Transverse colon (tissue), 4 donors: Measurements from ENCODE around the gene SNX18. TPM values are rescaled to one million over a fixed set of nuclear protein-coding genes. Genes with fewer than 3 reads are reported as not detected.
A peak's percentile ranks its signal among the peaks of the same experiment; 100 is the strongest.

Experiments used
- DNase-seq: peaks from one replicate; pipeline ENCODE4 v3.0.0-alpha.2; 2019
- H3K27ac ChIP-seq, 4 donors: fragments of 200-600 bp; sonication (generic); 2 replicates each; pipeline ENCODE4 v1.5.1; 2016 to 2018; ENCODE audit warnings: inconsistent platforms in 4 of 4
- H3K27me3 ChIP-seq: fragments of 200-600 bp; sonication (generic); 2 replicates; pipeline ENCODE4 v1.5.1; 2017; ENCODE audit warnings: inconsistent platforms
- H3K36me3 ChIP-seq, 4 donors: fragments of 200-600 bp; sonication (generic); 2 replicates each; pipeline ENCODE4 v1.5.1; 2017 to 2019; ENCODE audit warnings: inconsistent platforms in 4 of 4
- H3K4me1 ChIP-seq, 4 donors: fragments of 200-600 bp; sonication (generic); 2 replicates each; pipeline ENCODE4 v1.5.1; 2017 to 2020; ENCODE audit warnings: inconsistent platforms in 4 of 4
- H3K4me3 ChIP-seq, 4 donors: fragments of 200-600 bp; sonication (generic); 1 replicate in 1 of 4; 2 replicates in 3 of 4; pipeline versions ENCODE4 v1.5.1 to v1.6.1; 2017 to 2019; ENCODE audit warnings: inconsistent platforms in 4 of 4
- H3K9me3 ChIP-seq, 2 donors: fragments of 200-600 bp; sonication (generic); 2 replicates each; pipeline ENCODE4 v1.5.1; 2017 to 2019; ENCODE audit warnings: inconsistent platforms in 2 of 2
- CTCF ChIP-seq, 5 experiments: fragments of 200-600 bp in 3 of 5; fragments of 450-650 bp in 2 of 5; sonication (generic) in 3 of 5; IDR thresholded peaks; 1 replicate in 2 of 5; 2 replicates in 3 of 5; pipeline ENCODE4 v1.5.1; 2016 to 2017; ENCODE audit warnings: antibody characterized with exemption in 5 of 5, inconsistent platforms in 3 of 5, mild to moderate bottlenecking in 2 of 5, moderate library complexity in 1 of 5
- EP300 ChIP-seq: sonication (generic); formaldehyde crosslinking; IDR thresholded peaks from one replicate; pipeline ENCODE4 v1.6.1; 2017; ENCODE audit warnings: antibody characterized with exemption, low read depth
- POLR2A ChIP-seq: fragments of 450-650 bp; IDR thresholded peaks from one replicate; pipeline ENCODE4 v1.6.1; 2016; ENCODE audit warnings: antibody characterized with exemption, mild to moderate bottlenecking, moderate library complexity
- POLR2AphosphoS5 ChIP-seq, 3 donors: sonication (generic); formaldehyde crosslinking; IDR thresholded peaks; one replicate each; pipeline ENCODE4 v1.6.1; 2016; ENCODE audit warnings: antibody characterized with exemption in 3 of 3
- WGBS, 2 donors: methylation state at CpG; one replicate each; pipeline ENCODE4 v1.1.5; 2018; ENCODE audit warnings: low coverage in 1 of 2; 5-methylcytosine and 5-hydroxymethylcytosine counted together
- in situ Hi-C, 4 donors: fragments of 200-750 bp; cut with MboI; loops; one replicate each; pipeline versions ENCODE4 v1.15.0 to v1.15.1; 2017; ENCODE audit warnings: low sequenced_read_pairs in 3 of 4, low pct_ligation_motif_present in 1 of 4, low pct_unique_long_range_greater_than_20kb in 1 of 4
- intact Hi-C: fragments of 100-400 bp; cut with DNase I; formaldehyde crosslinking; loops from one replicate; pipeline ENCODE4 v1.15.1; 2023; ENCODE audit warnings: low total_unique reads
- total RNA-seq, 4 donors: library from RNA; depleted of rRNA; stranded (reverse); fragments of >200 nt; gene quantifications; one replicate each; pipeline ENCODE4 v1.1.0, GENCODE V29; 2016

SNX18 gene
- total RNA-seq, 4 donors from 2014 or later: 18.0 to 35.4 (median 20.0) TPM

DNA sequence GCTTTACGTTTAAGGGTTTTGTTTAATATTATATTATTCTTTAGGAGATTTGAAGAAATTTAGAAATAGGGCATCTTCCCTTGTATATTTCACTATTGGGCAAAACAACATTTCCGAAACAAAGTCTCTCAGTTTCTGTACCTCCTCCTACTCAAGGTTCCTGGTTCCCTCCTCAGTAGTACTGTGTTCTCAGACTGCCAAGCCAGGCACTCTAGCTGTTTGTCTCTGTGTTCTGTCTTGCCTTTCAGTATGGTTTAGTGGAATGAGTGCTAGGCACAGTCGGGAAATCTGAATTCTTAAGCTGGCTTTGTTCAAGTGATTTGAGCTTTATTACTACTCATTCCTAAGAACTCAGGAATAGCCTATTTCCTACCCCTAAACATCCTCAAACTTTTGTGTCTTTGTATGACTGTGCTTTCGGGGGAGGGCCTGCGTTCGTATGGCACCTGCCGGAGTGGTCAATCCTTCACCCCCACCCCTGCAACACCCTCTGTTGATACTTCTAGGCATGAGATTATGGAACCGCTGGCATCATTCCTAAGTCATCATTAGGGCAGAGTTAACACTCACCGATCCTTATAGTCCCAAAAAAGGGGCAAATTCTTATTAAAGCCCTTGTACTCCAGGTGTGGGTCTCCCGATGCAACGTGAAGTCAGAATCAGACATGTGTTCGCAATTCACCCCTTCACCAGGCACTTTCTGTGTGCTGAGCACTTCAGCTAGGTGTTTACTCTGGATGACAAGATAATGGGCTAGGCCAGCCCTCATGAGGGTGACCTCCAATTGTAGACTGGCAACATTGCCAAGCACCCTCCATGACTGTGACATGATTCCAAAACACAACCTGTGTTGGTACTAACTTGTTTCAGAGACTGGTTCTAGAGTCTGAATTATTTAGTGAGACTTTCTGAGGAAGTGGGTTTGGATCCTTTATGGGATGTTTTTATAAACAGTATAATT, 24.5 kb downstream of the SNX18 start:
- no peak for DNase-seq
- intact Hi-C loops (no loop called here), in situ Hi-C loops (no loop called here)
- Histone ChIP-seq H3K27me3 (no peaks in the 10 kb centered on the region), H3K4me3 (no peak overlapping the region), H3K9me3 (no peaks in the 10 kb centered on the region), H3K4me1 (peaks cover 0 to 27% (median 0%) of the 10 kb centered on the region in 4 donors), H3K27ac (no peak overlapping the region), H3K36me3 (no peaks in the 10 kb centered on the region)
- TF ChIP-seq CTCF (IDR thresholded peaks at IDR 0.05) (no peak), POLR2A (no peak), EP300 (no peak)
- WGBS, 2 donors: 90 to 97% methylated on average over 3 to 12 of the region's 12 CpGs

DNA sequence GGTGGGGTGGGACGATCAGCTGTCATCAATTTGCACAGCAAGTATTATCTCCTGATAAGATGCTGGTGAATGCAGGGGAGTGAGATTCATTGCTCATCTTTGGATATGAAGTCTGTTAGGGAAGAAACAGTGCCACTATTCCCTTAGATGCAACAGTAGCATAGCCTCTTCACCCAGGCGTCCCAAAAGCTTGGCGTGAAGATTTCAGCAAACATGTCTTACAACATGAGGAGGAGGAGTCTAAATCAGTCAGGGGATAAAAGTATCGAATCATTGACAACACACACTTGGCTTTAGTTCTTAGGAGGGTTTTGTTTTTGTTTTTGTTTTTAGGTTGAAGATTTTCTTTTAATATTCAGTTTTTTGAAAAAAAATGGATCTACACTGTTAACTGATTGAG, 26.5 kb downstream of the SNX18 start:
- in situ Hi-C loops (no loop called here), intact Hi-C loops (no loop called here)
- no peak for DNase-seq

GRCh38 chr5:54545796-54546195, 28.2 kb downstream of the SNX18 start:
- intact Hi-C loops: no loop called here
- Histone ChIP-seq H3K36me3 (no peaks in the 10 kb centered on the region), H3K27me3 (no peaks in the 10 kb centered on the region), H3K4me1 (peaks cover 0 to 21% (median 0%) of the 10 kb centered on the region in 4 donors), H3K9me3 (no peaks in the 10 kb centered on the region), H3K4me3 (no peak overlapping the region), H3K27ac (no peak overlapping the region)
- peak; percentile 33 for DNase-seq
- 35 to 55% methylated on average over 5 to 6 of the region's 6 CpGs for WGBS, 2 donors
- TF ChIP-seq CTCF (IDR thresholded peaks at IDR 0.05) (no peak), POLR2A (no peak), EP300 (no peak), POLR2AphosphoS5 (IDR thresholded peaks at IDR 0.05) (no peak)
- in situ Hi-C loops: no loop called here

More for the DNA sequence above, 26.5 kb downstream of the SNX18 start:
- Histone ChIP-seq H3K4me1 (peaks cover 0 to 21% (median 0%) of the 10 kb centered on the region in 4 donors), H3K4me3 (no peak overlapping the region), H3K36me3 (no peaks in the 10 kb centered on the region), H3K9me3 (no peaks in the 10 kb centered on the region), H3K27me3 (no peaks in the 10 kb centered on the region), H3K27ac (no peak overlapping the region)
- WGBS, 2 donors: 93 to 100% methylated on average over 1 to 4 of the region's 4 CpGs
- TF ChIP-seq POLR2A: no peak
- no peak for TF ChIP-seq CTCF (IDR thresholded peaks at IDR 0.05)
- no peak for TF ChIP-seq POLR2AphosphoS5 (IDR thresholded peaks at IDR 0.05)
- no peak for TF ChIP-seq EP300

DNA sequence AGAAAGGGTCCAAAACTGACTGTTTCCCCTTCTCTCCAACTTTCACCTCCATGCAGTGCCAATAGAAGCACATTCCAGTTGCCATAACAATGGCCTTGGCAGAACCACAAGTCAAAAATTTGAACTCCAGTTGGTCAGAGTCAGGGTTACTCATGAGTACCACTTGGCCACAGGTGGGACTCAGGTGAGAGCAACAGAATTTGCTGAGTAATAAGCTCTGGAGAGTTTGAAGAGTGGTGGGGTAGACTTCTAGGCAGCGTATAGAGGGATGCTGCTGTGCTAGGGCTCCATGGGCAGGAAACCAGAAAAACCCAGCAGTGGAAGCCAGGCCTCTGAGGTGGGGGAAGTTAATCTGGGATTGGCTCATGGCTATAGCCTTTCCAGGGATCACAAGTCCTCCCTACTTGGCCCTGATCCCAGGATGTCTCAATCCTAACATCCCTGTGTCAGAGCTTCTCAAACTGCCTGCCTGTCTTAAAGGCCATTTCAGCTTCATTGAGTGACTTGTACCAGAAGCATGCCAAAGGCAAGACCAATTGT, 30.2 kb downstream of the SNX18 start:
- Histone ChIP-seq H3K36me3 (no peaks in the 10 kb centered on the region), H3K9me3 (no peaks in the 10 kb centered on the region), H3K4me3 (no peak overlapping the region), H3K27ac (no peak overlapping the region), H3K4me1 (peaks cover 0 to 21% (median 0%) of the 10 kb centered on the region in 4 donors), H3K27me3 (no peaks in the 10 kb centered on the region)
- TF ChIP-seq EP300 (no peak), POLR2AphosphoS5 (IDR thresholded peaks at IDR 0.05) (peak in 1 of 3 donors; percentile 17)
- intact Hi-C loops (no loop called here), in situ Hi-C loops (no loop called here)
- peak; percentile 53 for DNase-seq
- 83% methylated on average over 1 of the region's 1 CpG; no CpG with 5 or more reads in 1 of the 2 donors for WGBS, 2 donors
